HG02885 (cell line): ENCODE results near the gene FCN1.

ENCODE experiments used
- ATAC-seq: cut with Tn5 transposase; IDR thresholded peaks from one replicate; pipeline ENCODE4 v1.9.1; 2021; ENCODE audit warnings: mild to moderate bottlenecking; ENCODE audit not compliant: unreplicated experiment, poor library complexity

Gene FCN1

DNA sequence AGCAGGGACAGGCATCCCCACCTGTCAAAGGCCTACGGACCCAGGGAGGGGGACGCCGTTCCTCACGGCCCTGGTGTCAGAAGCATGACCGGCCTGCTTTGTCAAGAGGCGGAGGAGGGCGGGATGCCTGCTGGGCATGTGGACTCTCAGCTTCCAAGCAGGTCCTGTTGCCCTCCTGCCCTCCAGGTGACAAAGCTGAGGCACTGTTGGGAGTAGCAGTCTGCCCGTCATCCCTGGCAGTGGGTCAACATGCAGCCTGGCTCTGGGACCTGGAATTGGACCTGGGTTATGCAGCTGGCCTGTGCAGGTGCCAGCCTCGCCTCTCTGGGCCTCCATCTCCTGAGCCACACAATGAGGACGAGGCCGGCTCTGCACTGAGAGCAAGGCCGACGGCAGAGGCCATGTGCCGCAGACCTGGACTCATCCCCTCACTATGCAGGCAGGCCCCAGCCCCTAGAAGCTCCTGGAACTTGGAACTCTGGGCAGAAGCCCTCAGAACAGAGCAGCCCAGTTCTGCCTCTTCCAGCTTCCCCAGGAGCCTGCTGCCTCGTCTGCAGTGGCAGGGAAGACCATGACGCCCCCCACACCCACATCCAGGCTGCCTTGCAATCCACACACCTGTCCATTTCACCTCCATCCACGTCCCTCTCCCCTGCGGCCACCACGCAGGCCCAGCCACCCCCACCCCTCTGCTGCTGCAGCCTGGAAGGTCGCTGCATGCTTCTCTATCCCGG is 20.8 kb upstream of the FCN1 start:
- no peak for ATAC-seq

DNA sequence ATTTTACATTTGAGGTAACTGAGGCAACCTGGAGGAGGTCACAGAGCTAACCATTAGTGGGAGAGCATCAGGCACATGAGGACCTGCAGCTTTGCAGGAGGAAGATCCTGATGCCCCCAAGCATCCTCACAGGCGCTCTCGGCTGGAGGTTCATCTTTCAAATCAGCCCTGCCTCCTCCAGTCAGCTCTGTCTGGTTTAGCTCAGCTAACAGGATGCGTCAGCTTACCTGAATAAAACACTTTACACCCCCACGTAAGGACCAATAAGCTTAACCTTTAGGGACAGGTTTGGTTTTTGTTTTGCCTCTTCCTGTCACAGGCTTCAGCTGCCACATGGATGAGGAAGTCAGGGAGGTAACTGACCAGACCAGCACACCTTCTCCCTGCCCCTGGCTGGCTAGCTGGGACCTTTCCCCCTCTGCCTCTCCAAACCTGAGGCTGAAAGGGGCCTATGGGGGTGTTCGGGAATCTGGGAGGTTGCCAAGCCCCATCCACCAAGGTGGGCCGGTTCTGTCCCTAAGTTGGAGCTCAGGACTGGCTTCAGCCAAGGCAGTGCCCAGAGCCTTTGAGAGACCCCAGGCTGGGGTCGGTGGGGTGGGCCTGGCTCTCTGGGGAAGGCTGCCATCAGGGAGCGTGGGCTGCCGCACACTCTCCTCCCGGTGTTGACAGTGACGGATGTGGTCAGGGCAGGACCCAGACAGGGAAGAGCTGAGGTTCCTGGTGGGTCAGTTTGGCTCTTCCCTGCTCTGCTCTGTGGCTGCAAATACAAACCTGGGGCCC is 20.0 kb upstream of the FCN1 start:
- ATAC-seq: no peak

DNA sequence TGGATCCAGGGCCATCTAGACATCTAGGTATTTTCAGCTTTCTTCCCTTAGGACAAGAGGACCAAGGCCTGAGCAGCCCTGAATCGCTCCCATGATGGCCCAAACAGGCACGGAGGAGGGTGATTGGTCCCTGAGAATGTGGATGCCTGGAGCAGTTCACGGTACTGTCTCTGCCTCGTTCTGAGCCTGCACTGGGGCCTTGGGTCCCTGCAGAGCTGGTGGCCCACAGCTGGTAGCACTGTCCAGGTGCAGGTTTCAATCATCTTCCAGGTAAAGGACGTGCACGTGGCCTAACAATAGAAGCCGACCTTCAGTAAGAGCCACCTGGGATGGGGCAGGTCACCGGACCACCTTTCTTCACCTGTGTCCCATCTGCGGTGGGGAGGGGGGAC is 19.4 kb upstream of the FCN1 start:
- no peak for ATAC-seq

DNA sequence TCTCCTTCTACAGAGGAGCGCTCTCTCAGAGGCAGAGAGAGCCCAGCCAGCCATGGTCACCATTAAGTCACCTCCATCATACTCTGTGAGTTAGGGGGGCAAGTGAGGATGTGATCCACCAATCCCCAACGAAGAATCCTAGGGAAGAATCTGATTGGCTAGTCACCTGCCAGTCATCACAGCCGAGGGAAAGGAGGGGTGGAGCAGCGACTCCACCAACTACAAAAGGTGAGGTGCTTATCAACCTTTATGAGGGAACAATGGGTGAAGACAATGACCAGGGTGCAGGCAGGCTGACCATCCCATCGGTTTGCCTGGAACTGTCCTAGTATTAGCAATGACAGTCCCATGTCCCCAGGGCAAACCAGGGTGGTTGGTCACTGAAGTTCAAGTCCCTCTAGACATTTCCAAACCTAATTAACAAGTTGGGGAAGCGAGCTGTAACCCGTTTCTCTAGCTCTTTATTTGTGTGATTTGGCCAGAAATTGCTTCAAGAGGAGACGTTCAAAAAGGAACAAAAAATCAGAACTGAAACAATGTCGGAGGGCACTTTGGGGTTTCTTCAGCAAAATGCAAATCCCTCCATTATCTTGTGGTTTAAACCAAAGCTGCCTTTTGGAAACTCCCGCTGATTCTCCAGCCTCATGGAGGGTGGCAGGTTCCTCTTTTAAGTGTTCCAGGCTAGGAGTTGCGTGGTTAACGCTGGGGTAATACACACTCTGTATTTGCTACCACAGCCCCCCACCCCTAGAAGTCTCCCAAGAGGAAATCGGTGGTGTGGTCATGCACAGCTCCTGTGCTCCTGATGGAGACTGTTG is 18.8 kb upstream of the FCN1 start:
- ATAC-seq: no peak

DNA sequence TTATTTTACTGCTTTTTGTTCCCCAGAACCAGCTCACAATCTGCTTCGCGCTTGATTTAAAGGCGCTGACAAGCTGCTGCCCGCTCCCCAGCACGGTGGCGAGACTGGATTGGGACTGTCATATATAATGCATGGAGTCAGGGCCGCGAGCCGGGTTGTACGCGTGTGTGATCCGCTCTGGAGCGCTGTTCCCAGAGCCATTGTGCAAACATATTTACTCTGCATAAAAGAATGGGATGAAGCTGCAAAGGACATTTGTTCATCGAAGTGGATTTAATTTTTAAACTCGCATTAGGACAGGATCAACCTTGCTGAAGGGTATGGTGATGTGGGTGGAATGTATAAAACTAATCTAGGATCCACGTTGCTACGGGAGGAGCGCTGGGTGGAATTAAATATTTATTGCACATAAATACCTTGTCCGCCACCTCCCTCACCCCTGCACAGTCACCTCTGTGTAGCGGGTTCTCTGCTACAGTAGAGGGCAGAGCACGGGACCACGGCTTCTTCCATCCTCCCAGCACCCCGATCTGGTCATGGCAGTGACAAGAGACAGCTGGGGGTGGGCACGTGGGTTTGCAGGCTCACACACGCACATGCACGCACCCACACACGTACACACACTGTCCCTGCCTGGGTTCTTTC is 18.1 kb upstream of the FCN1 start:
- no peak for ATAC-seq

DNA sequence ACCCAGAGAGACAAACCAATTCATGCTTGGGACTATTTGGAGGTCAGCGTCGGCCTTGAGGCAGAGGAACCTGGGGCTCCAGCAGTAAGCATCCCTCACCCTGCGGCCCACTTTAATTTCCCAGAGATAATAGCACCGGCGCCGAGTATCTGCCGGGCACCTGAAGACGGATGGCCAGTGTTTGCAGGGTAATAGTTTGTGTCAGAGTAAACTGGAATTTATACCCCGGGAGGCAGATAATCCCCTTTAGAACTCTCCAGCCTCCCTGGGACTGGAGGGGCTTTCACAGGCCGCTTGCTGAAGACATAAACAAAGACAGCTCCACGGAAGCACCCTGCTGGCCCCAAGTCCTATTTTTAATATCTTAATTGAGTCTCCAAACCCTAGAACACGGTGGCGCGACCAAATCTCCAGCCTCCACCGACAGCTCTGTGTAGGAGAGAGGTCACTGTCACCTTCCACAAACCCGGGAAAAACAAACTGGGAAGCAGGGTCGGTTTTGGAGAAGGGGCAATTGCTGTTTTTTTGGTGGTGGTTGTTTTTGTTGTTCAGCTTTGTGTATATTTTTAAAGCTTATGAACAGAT is 17.4 kb upstream of the FCN1 start:
- ATAC-seq: no peak

DNA sequence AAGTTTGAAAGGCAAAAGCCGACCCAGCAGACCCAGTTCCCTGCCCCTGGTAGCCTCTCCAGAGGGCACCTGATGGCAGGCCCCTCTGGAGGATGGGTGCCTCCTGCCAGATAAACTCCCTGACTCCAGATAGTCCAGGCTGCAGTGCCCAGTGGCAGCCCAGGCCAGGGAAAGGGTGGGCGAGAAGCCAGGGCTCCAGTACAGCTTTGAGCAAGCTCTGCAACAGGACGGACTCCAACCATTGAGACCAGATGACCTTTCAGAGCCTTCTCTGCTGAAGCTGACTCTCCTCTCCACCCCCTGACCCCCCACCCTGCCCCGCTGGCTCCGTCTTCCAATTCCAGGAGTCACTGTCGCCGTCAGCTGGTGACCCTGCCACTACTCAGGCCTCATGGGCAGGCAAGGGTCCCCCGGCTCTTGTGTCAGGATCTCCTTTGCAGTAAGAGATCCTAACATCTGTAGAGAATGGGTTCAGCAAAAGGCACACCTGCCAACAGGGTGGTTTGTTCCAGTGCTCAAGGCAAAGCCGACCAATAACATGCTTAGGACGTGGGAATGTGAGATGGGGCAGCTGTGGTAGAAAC is 15.5 kb upstream of the FCN1 start:
- ATAC-seq: no peak

DNA sequence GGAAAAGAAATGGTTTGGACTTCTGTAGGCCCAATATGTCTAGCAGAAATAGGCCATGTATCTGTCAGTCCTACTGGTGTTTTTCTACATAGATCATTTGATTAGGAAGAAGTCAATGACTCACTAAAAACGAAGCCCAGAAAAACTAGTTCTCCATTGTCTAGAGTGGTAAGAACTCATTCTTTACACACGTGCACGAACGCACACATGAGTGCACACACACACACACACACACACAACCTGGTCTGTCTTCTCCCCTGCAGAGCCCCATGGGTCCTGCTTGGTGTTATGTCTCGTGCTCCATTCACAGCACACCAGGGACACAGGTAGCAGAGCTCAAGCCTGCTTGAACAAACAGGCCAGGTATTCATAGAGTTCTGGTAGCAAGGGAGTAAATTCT is 14.9 kb upstream of the FCN1 start:
- ATAC-seq: no peak

DNA sequence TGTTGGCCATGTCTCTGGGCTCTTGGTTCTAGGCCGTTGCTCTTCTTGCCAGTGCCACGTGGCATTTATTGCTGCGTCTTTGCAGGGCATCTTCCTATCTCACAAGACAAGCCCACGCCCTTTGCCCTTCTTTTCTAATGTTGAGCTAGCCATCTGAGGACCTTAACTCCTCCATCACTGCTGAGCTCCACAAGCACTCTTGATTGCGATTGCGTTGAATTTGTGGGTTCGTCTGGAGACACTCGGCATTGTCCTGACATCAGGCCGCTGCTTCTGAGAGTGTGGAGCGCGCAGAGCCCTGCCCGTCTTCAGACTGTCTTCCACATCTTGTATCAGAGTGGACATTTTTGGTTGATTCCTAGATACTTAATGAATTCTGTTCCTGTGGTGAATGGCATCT is 14.5 kb upstream of the FCN1 start:
- no peak for ATAC-seq

DNA sequence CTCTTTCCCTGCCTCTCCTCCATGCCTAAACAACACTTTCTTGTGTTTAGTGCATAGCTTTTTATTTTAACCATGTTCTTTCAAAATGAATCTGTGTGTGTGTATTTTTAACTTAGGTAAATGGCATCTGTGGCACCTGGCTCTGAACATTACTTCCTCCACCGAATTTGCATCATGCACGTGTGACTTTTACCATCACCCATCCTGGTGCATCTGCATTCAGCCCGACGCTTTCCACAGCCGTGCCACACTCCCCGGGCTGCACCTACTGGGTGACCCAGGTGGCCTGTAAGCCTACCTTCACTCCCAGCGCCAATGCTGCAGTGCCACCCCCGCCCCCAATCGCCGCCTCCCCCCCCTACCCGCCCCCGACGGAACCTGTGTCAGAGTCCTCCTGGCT is 12.7 kb upstream of the FCN1 start:
- no peak for ATAC-seq

DNA sequence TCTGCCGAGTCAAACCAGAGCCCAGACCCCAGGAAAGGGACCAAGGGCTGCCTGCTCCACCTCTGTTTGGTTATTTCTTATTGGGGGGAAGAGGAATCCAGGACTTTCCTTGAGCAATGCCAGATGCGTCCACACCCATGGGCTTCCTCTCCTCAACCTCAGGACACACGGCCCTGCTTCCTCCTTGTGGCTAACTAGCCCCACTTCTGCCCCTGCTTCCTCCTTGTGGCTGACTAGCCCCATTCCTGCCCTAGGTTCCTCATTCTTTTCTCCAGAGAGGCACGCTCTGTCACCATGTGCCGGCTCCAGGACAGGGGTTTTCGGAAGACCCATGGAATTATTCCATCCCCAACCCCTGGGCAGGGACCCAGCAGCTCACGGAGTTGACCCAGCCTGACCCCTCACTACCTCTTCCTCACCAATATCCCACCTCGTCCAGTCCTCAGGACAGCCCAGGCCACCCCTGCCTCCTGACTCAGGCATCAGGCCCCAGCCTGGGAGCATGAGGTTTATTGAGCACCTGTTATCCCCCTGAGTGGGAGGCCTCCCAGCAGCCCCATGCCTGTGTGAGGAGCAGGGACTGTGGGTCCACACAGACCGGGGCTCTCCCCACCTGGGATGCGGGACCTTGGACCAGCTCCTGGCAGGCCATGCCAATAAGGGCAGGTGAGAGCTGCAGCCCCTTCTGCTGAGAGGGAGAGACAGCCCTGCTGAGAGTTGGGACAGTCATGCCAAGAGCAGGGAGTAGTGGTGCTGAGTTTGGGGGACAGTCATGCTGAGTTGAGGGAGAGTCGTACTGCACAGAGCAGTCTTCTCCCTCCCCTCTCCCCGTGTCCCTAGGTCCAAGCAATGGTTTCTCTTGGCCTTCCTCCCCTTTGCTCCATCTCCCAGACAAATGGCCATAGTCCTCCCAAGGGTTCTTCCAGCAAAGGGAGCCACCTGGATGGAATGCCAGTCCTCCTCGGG is 11.8 kb upstream of the FCN1 start:
- no peak for ATAC-seq

DNA sequence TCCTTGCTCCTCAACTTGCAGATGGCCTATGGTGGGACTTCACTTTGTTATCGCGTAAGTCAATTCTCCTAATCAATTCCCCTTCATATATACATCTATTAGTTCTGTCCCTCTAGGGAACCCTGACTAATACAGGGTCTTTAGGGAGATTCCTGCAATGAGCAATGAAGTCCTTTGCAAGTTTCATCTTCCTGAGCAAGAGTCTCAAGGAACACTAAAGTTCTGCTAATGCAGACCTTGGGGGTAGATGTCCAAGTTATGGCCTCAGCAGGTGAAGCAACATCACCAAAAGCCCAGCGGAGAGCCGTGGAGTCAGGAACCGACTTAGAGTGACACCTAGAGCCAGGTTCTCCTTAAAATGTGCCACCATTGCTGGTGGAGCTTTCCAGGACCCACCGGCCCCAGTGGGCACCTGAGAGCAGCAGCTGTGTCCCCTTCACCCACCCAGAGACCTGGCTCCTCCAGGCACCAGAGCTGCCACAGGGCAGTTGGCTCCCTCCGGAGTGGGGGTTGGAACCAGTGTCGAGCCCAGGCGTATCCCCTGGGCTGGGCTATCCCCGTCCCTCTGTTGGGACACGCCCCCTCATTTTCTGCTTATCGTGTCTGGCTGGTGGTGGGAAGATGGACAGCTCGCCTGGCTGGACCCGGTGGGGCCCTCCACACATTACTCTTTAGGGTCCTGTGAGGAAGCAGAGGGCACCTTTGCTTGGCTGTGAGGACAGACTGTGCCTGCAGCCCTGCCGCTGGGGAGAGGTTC is 10.9 kb upstream of the FCN1 start:
- no peak for ATAC-seq

DNA sequence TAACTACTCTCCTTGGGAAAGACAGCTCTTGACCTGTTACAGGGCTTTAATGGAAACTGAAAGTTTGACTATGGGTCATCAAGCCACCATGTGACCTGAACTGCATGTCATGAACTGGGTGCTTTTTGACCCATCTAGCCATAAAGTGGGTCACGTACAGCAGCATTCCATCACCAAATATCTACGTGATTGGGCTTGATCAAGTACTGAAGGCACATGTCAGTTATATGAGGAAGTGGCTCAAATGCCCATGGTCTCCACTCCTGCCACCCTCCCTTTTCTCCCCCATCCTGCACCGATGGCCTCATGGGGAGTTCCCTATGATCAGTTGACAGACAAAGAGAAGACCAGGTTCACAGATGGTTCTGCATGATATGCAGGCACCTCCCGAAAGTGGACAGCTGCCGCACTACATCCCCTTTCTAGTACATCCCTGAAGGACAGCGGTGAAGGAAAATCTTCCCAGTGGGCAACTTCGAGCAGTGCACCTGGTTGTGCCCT is 7.3 kb upstream of the FCN1 start:
- no peak for ATAC-seq

DNA sequence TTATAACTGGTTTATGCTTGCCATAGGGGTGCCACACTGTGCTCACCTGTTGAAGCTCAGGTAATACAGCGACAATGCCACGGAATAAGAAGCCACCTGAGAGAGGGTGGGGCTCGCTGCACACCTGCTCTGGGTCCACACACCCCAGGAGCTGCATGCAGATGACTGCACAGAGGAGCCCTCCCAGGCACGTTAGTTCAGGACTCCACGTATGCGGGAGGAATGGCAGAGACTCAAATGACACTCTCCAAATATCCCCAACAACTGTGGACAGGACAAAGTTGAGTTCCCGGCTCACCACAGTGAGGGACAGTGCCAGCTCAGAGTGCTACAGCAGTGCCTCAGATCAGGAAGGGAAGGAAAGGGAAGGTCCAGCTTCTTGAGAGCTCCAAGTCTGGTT is 5.8 kb upstream of the FCN1 start:
- no peak for ATAC-seq

DNA sequence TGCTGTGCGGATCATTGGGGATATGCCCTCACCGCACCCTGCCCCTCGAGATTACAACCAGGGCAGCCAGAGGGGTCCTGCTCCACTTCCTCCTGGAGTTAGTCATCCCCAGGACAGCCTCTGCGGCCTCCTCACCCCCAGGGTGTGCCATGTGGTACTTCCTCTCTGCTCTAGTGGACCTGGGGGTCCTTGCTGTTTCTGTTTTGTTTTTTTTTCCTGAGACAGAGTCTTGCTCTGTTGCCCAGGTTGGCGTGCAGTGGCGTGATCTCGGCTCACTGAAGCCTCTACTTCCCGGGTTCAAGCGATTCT is 5.2 kb upstream of the FCN1 start:
- no peak for ATAC-seq

DNA sequence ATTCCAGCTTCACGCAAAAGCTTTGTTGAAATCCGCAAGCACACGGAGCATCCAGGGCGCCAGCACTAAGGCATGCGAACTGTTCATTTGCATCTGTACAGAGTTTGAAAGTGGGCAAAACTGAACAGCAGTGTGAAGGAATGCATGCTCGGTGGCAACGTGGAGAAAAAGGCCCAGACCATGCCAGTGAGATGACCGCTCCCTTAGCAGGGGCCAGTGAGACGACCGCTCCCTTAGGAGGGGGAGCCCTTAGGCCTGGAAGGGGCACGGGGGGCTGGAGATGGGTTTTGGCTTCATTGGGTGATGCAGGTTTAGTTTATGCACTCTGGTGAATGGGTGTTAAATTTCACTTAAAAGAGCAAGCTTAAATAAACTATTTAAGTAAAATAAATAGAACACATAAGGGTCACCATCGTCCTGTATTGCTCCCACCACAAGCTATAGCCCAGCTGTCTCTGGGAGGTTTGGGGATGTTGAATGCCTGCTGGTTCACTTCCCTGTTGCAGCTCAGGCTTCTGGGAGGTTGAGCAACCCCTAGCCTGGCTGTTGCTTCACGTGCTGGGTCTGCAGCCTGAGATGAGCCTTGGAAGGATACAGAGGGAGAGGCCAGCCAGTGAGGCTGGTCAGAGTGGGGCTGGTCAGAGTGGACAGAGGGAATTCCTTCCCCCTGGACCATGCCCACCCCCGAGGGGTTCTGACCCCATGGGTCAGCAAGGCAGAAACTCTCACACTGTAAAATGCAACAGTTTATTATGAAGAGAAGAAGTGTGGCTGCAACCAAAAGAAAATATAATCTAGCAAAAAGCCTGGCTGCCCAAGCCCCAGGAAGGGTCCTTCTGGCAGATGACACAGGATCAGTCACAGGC is 4.6 kb upstream of the FCN1 start:
- no peak for ATAC-seq

DNA sequence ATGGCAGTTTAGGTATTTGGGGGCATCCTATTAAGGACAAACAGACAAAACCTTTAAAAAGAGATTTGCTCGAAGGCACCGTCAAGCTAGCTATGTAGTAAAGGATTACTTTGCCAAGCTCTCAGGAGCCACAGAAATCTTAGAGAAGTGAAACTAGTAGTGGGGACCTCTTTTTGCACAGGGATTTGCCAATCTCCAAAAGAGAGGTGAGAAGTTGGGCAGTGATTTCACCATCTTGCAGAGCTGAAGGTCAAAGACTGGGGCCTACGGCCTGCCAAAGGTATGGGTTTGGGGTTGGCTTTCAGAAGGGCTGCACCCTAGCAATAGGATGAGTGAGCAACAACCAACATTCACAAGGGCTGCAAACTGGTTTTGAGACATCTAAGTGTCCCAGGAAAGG is 1.6 kb upstream of the FCN1 start:
- no peak for ATAC-seq
